B cell (primary cell): ENCODE measurements around the gene TADA2A. TPM values are rescaled to one million over a fixed set of nuclear protein-coding genes. Genes with fewer than 3 reads are reported as not detected.

Experiments used
- ATAC-seq: fragments of 200-7000 bp; cut with Tn5 transposase; one replicate; pipeline ENCODE4 v1.10.0; 2021; ENCODE audit warnings: low read depth, mild to moderate bottlenecking, moderate number of reproducible peaks, moderate library complexity
- CTCF ChIA-PET: fragments of 350-600 bp; sonication (Branson Sonifier 250); formaldehyde crosslinking; loops from one replicate; lab custom pipeline; 2021; ENCODE audit warnings: antibody characterized with exemption, inconsistent platforms; lab: Charles Lee
- POLR2A ChIA-PET: fragments of 350-600 bp; sonication (Branson Sonifier 250); formaldehyde crosslinking; loops from one replicate; lab custom pipeline; 2021; ENCODE audit warnings: antibody characterized with exemption; lab: Charles Lee
- DNase-seq: peaks from one replicate; pipeline ENCODE4 v3.0.0; 2013
- H2AFZ ChIP-seq: 2 replicates; pipeline ENCODE4 v1.6.1; 2012; ENCODE audit warnings: mild to moderate bottlenecking, low read depth, low read length; ENCODE audit not compliant: insufficient read depth, poor library complexity, severe bottlenecking
- H3K27ac ChIP-seq, 2 donors: 1 replicate in 1 of 2; 2 replicates in 1 of 2; pipeline ENCODE4 v1.5.1; 2012 to 2013; ENCODE audit warnings: low read length in 2 of 2, mild to moderate bottlenecking in 2 of 2, moderate library complexity in 1 of 2
- H3K27me3 ChIP-seq, 4 experiments: fragments of 200-600 bp in 1 of 4; sonication (generic) in 1 of 4; replicated peaks in 1 of 4; 1 replicate in 2 of 4; 2 replicates in 2 of 4; pipeline versions ENCODE4 v1.6.1 to v1.7.0; 2013 to 2016; ENCODE audit warnings: low read length in 3 of 4, mild to moderate bottlenecking in 2 of 4, mixed read lengths in 1 of 4, moderate library complexity in 1 of 4; ENCODE audit not compliant: insufficient read depth in 4 of 4, control insufficient read depth in 3 of 4; ENCODE audit errors: control extremely low read depth in 1 of 4
- H3K36me3 ChIP-seq, 2 experiments: replicated peaks in 1 of 2; 1 replicate in 1 of 2; 2 replicates in 1 of 2; pipeline versions ENCODE4 v1.6.1 to v1.7.1; 2013; ENCODE audit warnings: low read length in 1 of 2; ENCODE audit not compliant: insufficient read depth in 2 of 2, control insufficient read depth in 1 of 2; ENCODE audit errors: control extremely low read depth in 1 of 2, extremely low read depth in 1 of 2
- H3K4me1 ChIP-seq, 2 donors: fragments of 200-600 bp in 1 of 2; sonication (generic) in 1 of 2; 1 replicate in 1 of 2; 2 replicates in 1 of 2; pipeline versions ENCODE4 v1.5.1 to v1.6.1; 2013 to 2017; ENCODE audit warnings: low read length in 2 of 2; ENCODE audit not compliant: control insufficient read depth in 2 of 2, insufficient read depth in 2 of 2
- H3K4me2 ChIP-seq: replicated peaks from 2 replicates; pipeline ENCODE3; 2012; ENCODE audit warnings: mild to moderate bottlenecking, low read depth, low read length; ENCODE audit not compliant: poor library complexity, severe bottlenecking
- H3K4me3 ChIP-seq, 5 experiments: fragments of 200-600 bp in 1 of 5; sonication (generic) in 1 of 5; 1 replicate in 3 of 5; 2 replicates in 2 of 5; pipeline versions ENCODE4 v1.5.1 to v1.7.0; 2011 to 2016; ENCODE audit warnings: low read length in 4 of 5, mild to moderate bottlenecking in 4 of 5, low read depth in 2 of 5, control low read depth in 1 of 5, moderate library complexity in 1 of 5; ENCODE audit not compliant: insufficient read depth in 1 of 5; ENCODE audit errors: control extremely low read depth in 1 of 5, extremely low read depth in 1 of 5
- H3K79me2 ChIP-seq: fragments of 200-600 bp; sonication (generic); one replicate; pipeline ENCODE4 v1.6.0; 2016; ENCODE audit warnings: low read length; ENCODE audit not compliant: control insufficient read depth, insufficient read depth
- H3K9ac ChIP-seq: fragments of 200-600 bp; sonication (generic); 2 replicates; pipeline ENCODE4 v1.6.1; 2017; ENCODE audit warnings: mild to moderate bottlenecking, low read length, moderate library complexity
- H3K9me3 ChIP-seq, 3 donors: one replicate each; pipeline versions ENCODE4 v1.6.1 to v1.7.1; 2013; ENCODE audit warnings: low read length in 2 of 3; ENCODE audit not compliant: control insufficient read depth in 2 of 3, insufficient read depth in 1 of 3; ENCODE audit errors: control extremely low read depth in 1 of 3
- H4K20me1 ChIP-seq: 2 replicates; pipeline ENCODE4 v1.6.0; 2012; ENCODE audit warnings: mild to moderate bottlenecking, low read length; ENCODE audit not compliant: insufficient read depth, control insufficient read depth, poor library complexity, severe bottlenecking
- H3K27ac Mint-ChIP-seq: one replicate; pipeline ENCODE4 v1.8.0; 2021; ENCODE audit warnings: mixed read lengths
- H3K27me3 Mint-ChIP-seq: one replicate; pipeline ENCODE4 v1.8.0; 2021; ENCODE audit warnings: mixed read lengths
- H3K4me1 Mint-ChIP-seq: one replicate; pipeline ENCODE4 v1.8.0; 2021; ENCODE audit warnings: mixed read lengths
- H3K4me3 Mint-ChIP-seq: one replicate; pipeline ENCODE4 v1.8.0; 2021; ENCODE audit warnings: mixed read lengths
- H3K9me3 Mint-ChIP-seq: one replicate; pipeline ENCODE4 v1.8.0; 2022; ENCODE audit warnings: mixed read lengths; ENCODE audit not compliant: insufficient read depth
- CTCF ChIP-seq: fragments of 200-600 bp; IDR thresholded peaks from one replicate; pipeline ENCODE4 v1.8.0; 2022; ENCODE audit warnings: antibody characterized with exemption, mild to moderate bottlenecking
- EZH2 ChIP-seq: IDR thresholded peaks from 2 replicates; pipeline ENCODE4 v1.6.1; 2012; ENCODE audit warnings: borderline replicate concordance, low read depth, mild to moderate bottlenecking, moderate library complexity, low read length; ENCODE audit not compliant: insufficient read depth, poor library complexity, severe bottlenecking
- WGBS: methylation state at CpG from one replicate; pipeline ENCODE4 v1.1.5; 2013; ENCODE audit warnings: missing lambda C conversion rate; ENCODE audit not compliant: insufficient coverage; 5-methylcytosine and 5-hydroxymethylcytosine counted together
- intact Hi-C: fragments of 100-400 bp; cut with micrococcal nuclease; formaldehyde crosslinking; loops from one replicate; pipeline ENCODE4 v1.10.0; 2022
- polyA plus RNA-seq: library from polyadenylated mRNA; depleted of rRNA; stranded (reverse); fragments of >200 nt; gene quantifications from 2 replicates; pipeline ENCODE4 v1.2.3, GENCODE V29; 2012
- total RNA-seq, 2 donors: library from RNA; stranded (reverse); fragments of 120-200 nt in 1 of 2; gene quantifications; 1 replicate in 1 of 2; 2 replicates in 1 of 2; pipeline versions ENCODE4 v1.2.3 to v1.2.4, GENCODE V29; 2013 to 2022

The TADA2A gene
- total and polyA plus RNA-seq, 2 donors (not counting 1 experiment from before 2014, with no cell fraction given) = 10.9 to 43.3 TPM

- Histone ChIP-seq H3K36me3 (no peaks in the 10 kb centered on the region), H3K79me2 (no peaks in the 10 kb centered on the region), H3K4me2 (no peak overlapping the region), H3K4me1 (no peaks in the 10 kb centered on the region), H3K27me3 (no peaks in the 10 kb centered on the region), H3K9ac (no peak overlapping the region), H3K4me3 (no peak overlapping the region), H3K9me3 (no peaks in the 10 kb centered on the region), H4K20me1 (no peaks in the 10 kb centered on the region), H3K27ac (no peak overlapping the region), H2AFZ (no peak overlapping the region)
- Mint-ChIP-seq H3K4me1 (peaks cover 9% of the 10 kb centered on the region), H3K9me3 (no peaks in the 10 kb centered on the region), H3K27ac (no peak overlapping the region), H3K27me3 (no peaks in the 10 kb centered on the region), H3K4me3 (no peak overlapping the region)
- no CpG with 5 or more reads among the region's 4 CpGs for WGBS
- ATAC-seq (no peak), DNase-seq (no peak)
- ChIA-PET POLR2A (no interaction called here), CTCF (no interaction called here)
- intact Hi-C loops = no loop called here
- TF ChIP-seq EZH2 (no peak), CTCF (no peak)
These were observed 17.5 kb upstream of the TADA2A start for GRCh38 chr17:37389160-37389559.

- no peak overlapping the region for H3K4me3 ChIP-seq
These were observed 15.5 kb upstream of the TADA2A start for GRCh38 chr17:37391146-37391545.

More at GRCh38 chr17:37391146-37391545, 15.5 kb upstream of the TADA2A start:
- Histone ChIP-seq H3K4me2 (no peak overlapping the region), H4K20me1 (no peaks in the 10 kb centered on the region), H3K9me3 (no peaks in the 10 kb centered on the region), H3K36me3 (no peaks in the 10 kb centered on the region), H2AFZ (no peak overlapping the region), H3K27me3 (no peaks in the 10 kb centered on the region), H3K4me1 (no peaks in the 10 kb centered on the region), H3K79me2 (no peaks in the 10 kb centered on the region), H3K9ac (no peak overlapping the region), H3K27ac (no peak overlapping the region)
- intact Hi-C loops = no loop called here
- no peak for TF ChIP-seq EZH2
- TF ChIP-seq CTCF = no peak
- WGBS = 100% methylated on average over 5 of the region's 6 CpGs
- Mint-ChIP-seq H3K4me1 (peaks cover 9% of the 10 kb centered on the region), H3K9me3 (no peaks in the 10 kb centered on the region), H3K4me3 (no peak overlapping the region), H3K27me3 (no peaks in the 10 kb centered on the region), H3K27ac (no peak overlapping the region)
- no peak for ATAC-seq
- ChIA-PET CTCF (interaction anchor here (1.0 to 1.2 kb wide), 2 partner anchors 18 to 59 kb away, joined by 3 read pairs; no protein-coding TSS in a partner anchor), POLR2A (no interaction called here)
- no peak for DNase-seq
